ENCODE results near the gene ANXA5.

The ANXA5 gene

DNA sequence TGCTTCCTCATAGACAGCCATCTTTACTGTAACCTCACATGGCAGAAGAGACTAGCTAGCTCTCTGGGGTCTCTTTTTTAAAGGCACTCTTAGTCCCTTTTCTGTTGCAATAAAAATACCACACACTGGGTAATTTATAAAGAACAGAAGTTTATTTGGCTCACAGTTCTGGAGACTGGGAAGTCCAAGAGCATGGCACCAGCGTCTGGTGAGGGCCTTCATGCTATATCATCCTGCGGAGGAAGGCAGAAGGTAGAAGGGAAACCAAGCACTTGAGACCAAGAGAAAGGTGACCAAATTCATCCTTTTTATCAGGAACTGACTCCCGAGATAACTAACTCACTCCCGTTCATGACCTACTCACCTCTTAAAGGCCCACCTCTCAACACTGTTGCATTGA, 5.4 kb upstream of the ANXA5 start:
- TF ChIP-seq CTCF (IDR thresholded peaks at IDR 0.05; ENCODE audit: control insufficient read depth, extremely low read depth, insufficient read depth), result no peak
- no peak overlapping the region for H3K4me3 ChIP-seq (ENCODE audit: low read depth, low read length)

GRCh38 chr4:121701263-121701662, 4.5 kb upstream of the ANXA5 start:
- no peak for DNase-seq (ENCODE audit: low read depth)
- H3K4me3 ChIP-seq (ENCODE audit: low read depth, low read length), result no peak overlapping the region
- no peak for TF ChIP-seq CTCF (IDR thresholded peaks at IDR 0.05; ENCODE audit: control insufficient read depth, extremely low read depth, insufficient read depth)

More for the DNA sequence above, 5.4 kb upstream of the ANXA5 start:
- no peak for DNase-seq (ENCODE audit: low read depth)

DNA sequence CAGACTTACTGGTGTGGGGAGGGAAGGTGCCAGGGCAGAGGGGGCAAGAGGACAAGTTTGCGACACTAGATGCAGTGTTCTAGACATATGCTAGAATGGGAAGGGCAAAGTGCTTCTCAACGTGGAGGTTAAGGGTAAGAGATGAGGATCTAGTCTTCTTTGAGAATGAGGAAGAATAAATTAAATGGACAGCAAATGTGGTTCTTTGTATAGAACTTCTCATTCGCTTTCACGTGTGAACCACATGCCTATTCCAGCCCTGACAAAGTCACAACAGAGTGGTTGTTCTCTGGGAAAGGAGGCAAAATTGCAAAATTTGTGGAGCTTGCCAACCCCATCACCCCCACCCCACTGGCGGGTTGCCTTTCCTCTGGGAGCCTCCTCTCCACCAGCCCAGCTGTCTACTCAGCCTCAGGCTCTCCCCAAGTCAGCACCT, 1.5 kb upstream of the ANXA5 start:
- H3K4me3 ChIP-seq (ENCODE audit: low read depth, low read length), result no peak overlapping the region
- DNase-seq (ENCODE audit: low read depth), result no peak

DNA sequence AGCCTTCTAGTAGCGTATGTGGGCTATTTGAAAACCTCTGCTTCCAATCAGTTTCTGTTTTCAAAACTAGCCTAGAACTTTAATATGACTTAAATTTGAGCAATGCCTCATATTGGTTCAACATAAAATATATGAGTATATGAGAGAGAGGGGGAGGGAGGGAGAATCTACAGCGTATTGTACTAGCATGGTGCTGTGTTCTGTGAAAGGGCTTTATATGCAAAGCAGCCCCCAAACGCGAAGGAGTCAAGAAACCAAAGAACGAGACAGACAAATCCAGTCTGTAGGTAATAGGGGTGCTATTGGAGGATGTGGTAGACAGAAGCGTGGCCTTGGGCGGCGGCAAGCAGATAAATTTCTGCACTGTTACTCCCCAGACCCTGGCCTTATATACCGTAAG, 784 bp upstream of the ANXA5 start:
- peak overlapping the region; percentile 66 for H3K4me3 ChIP-seq (ENCODE audit: low read depth, low read length)
- TF ChIP-seq CTCF (IDR thresholded peaks at IDR 0.05; ENCODE audit: control insufficient read depth, extremely low read depth, insufficient read depth), result no peak
- DNase-seq (ENCODE audit: low read depth), result no peak

More for the DNA sequence above, 1.5 kb upstream of the ANXA5 start:
- no peak for TF ChIP-seq CTCF (IDR thresholded peaks at IDR 0.05; ENCODE audit: control insufficient read depth, extremely low read depth, insufficient read depth)

DNA sequence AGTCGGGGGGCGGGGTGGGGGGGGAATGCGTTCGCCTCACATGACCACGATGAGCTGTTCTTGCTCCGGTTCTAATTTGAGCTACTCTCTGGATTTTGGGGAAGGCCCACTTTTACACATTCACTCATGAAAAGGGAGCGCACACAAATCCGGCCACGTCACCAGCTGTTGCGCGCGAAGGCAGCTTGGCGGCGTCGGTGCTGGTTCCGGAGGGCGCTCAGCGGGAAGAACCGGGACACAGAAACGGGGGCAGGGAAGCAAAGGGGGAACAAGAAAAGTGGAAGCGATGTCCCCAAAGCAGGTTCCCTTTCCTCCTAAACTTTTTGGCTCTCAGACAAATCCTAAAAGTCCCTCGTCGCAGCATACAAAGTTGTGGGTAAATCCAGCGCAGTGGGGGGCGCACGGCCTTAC, 605 bp downstream of the ANXA5 start:
- H3K4me3 ChIP-seq (ENCODE audit: low read depth, low read length), result peak overlapping the region; percentile 66
- TF ChIP-seq CTCF (IDR thresholded peaks at IDR 0.05; ENCODE audit: control insufficient read depth, extremely low read depth, insufficient read depth), result peak; percentile 38
- no peak for DNase-seq (ENCODE audit: low read depth)

- no peak overlapping the region for H3K4me3 ChIP-seq (ENCODE audit: low read depth, low read length)
- no peak for TF ChIP-seq CTCF (IDR thresholded peaks at IDR 0.05; ENCODE audit: control insufficient read depth, extremely low read depth, insufficient read depth)
These were observed 2.9 kb downstream of the ANXA5 start for GRCh38 chr4:121693886-121694285.

GRCh38 chr4:121693450-121693849, 3.3 kb downstream of the ANXA5 start:
- no peak for TF ChIP-seq CTCF (IDR thresholded peaks at IDR 0.05; ENCODE audit: control insufficient read depth, extremely low read depth, insufficient read depth)

More at GRCh38 chr4:121693886-121694285, 2.9 kb downstream of the ANXA5 start:
- no peak for DNase-seq (ENCODE audit: low read depth)

More at GRCh38 chr4:121693450-121693849, 3.3 kb downstream of the ANXA5 start:
- DNase-seq (ENCODE audit: low read depth), result no peak
- no peak overlapping the region for H3K4me3 ChIP-seq (ENCODE audit: low read depth, low read length)
